Stimulated activated CD8-positive, alpha-beta memory T cell treated with anti-CD3 and anti-CD28 coated beads, Interleukin-7, amount 100 ng/mL, for 1 hour (primary cell): ENCODE data around the gene ACTL6B.
A peak's percentile ranks its signal among the peaks of the same experiment; 100 is the strongest.

Experiments used
- DNase-seq, 2 donors: peaks; one replicate each; pipeline ENCODE4 v3.0.0-alpha.2; 2020; ENCODE audit warnings: low read depth in 2 of 2

ACTL6B gene

GRCh38 chr7:100626530-100627237 is 29.6 kb downstream of the ACTL6B start:
- peak; percentile 82 to 84 for DNase-seq

DNA sequence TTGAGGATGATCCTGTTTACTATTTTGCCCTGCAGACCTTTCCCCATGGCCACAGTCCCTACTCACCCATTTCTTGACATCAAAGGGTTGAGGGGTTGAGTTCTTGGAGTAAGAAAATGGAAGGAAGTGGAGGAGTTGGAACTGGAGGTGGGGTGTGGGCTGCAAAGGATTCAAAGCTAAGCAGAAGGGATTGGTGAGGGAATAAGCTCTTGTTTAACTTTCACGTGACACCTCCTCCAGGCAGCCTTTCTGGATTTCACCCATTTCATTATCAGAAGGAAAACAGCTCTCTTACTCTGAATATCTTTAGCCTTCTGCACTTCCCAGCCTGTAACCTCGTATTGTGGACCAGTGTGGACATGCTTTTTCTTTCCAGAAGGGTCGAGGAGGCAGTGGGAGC is 30.2 kb downstream of the ACTL6B start:
- DNase-seq = no peak

GRCh38 chr7:100623951-100624824 is 32.1 kb downstream of the ACTL6B start:
- DNase-seq = no peak

DNA sequence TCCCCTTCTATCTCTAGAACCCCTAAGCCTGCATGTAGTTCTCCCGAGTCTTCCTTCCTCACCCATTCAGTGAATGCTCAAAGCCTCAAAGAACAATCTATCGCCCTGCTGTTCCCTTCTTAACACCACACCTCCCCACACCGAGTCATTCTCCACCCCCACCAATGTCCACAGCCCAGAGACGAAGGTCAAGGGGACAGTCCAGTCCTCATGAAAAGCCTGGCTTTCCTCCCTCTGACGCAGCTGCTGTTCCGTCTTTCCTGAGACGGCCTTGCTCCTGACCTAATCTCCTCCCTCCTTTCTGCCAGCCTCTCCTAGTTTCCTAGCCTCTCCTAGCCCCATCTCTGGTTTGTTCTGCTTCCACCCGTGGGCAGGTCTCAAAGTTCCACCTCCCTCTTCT is 34.7 kb downstream of the ACTL6B start:
- DNase-seq = no peak

GRCh38 chr7:100620804-100621203 is 35.4 kb downstream of the ACTL6B start:
- no peak for DNase-seq

DNA sequence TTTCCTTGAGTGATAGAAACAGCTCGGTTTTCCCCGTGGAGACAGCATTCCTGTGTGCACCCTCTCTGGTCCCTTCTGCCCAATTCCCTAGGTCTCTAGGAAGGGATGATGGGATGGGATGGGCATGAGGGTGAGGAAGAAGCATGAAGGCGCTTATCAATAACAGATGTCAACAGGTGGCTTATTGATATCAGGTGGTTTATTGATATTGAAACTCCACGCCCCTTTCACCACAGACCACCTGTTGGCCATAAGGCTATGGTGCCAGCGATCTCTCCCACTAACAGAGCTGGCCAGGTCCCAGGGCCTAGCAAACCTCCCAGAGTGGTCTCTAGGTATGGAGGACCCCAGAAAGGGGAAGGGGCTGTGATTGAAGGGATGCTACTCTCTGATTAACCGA is 36.0 kb downstream of the ACTL6B start:
- no peak for DNase-seq

- no peak for DNase-seq
These were observed 41.9 kb downstream of the ACTL6B start for GRCh38 chr7:100614308-100614861.

- no peak for DNase-seq
These were observed 42.7 kb downstream of the ACTL6B start for GRCh38 chr7:100613412-100614175.

DNA sequence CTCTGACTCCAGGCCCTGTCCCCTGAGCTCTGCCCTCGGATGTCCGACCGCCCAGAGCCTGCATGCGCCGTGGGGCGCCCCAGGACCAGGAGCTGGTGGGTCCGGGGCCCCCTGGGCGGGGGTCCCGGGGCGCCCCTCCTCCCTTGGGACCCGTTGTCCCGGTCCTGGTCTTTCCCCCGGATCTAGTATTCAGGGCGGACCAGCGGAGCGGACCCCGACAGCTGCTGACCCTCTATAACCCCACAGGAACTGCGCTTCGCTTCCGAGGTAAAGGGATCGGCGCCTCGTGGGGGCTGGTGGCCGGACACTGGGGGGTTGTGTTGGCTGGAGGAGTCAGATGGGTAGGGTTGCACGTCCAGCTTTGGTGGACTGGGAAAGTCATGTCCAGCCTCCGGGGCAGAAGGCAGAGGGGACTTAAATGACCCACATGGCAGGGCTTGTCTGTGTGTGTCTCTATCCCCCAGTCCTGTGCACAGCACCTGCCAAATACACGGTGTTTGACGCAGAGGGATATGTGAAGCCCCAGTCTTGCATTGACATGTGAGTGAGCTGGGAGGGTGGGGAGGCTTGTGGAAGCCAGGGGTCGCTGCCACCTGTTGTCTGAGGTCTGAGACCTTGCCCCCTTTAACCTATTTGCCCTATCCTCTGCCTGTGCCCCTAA is 43.4 kb downstream of the ACTL6B start:
- DNase-seq = no peak

DNA sequence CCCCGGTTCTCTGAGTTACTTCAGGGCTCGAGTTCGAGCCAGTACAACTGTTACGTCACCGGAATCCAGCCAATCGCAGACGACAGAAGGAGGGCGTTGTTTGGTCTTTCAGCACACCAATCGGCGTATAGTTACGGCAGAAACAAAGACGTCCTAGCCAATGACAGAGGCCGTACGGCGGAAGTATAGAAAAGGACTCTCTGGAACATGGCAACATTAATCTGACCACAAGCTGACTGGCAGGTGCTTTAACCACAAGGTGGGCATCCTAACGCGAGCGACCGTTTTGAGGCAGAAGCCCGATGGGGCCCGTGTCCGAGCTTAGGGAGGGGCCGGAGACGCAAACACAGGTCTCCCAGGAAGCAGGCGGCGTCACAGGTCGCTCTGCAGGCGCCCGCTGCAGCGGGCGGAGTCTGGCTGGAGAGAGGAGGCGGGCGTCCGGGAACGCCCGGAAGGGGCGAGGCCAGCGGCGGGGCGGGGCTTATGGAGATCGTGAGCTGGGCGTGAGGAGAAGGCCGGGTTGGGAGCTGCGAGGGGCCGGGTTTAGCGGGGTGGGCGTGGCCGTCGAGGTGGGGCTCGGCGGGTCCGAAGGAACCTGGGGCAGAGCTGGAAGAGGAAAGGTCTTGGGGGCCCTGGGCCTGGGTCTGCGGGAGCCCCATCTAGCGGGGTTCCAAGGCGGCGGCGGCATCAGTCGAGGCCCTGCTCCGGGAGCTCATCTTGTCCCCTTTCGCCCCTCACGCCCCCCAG is 44.1 kb downstream of the ACTL6B start, which contains the start of gene MOSPD3:
Gene MOSPD3, plus strand, starts transcription at position 558 of the 747 bp plus-strand sequence. CDS start 252 bp downstream, outside the sequence.
- peak; percentile 92 to 96 for DNase-seq

- DNase-seq = no peak
These were observed 46.3 kb downstream of the ACTL6B start for GRCh38 chr7:100609958-100610357.

DNA sequence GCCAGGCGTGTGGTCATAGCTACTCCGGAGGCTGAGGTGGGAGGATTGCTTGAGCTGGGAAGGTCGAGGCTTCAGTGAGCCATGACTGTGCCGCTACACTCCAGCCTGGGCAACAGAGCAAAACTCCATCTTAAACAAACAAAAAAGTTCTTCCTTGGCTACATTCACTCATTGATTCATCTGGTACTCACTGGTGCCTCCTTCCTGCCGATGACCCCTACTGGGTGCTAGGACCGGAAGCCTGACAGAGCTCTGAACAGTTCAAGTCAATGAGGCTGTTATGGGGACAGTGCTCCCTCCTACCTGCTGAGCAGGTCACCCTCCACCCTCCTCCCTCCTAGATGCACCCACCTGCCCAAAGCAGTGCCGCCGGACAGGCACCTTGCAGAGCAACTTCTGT is 49.1 kb downstream of the ACTL6B start:
- DNase-seq = no peak

GRCh38 chr7:100606313-100606712 is 49.9 kb downstream of the ACTL6B start:
- no peak for DNase-seq

- DNase-seq = no peak
These were observed 51.0 kb downstream of the ACTL6B start for GRCh38 chr7:100604976-100605911.

DNA sequence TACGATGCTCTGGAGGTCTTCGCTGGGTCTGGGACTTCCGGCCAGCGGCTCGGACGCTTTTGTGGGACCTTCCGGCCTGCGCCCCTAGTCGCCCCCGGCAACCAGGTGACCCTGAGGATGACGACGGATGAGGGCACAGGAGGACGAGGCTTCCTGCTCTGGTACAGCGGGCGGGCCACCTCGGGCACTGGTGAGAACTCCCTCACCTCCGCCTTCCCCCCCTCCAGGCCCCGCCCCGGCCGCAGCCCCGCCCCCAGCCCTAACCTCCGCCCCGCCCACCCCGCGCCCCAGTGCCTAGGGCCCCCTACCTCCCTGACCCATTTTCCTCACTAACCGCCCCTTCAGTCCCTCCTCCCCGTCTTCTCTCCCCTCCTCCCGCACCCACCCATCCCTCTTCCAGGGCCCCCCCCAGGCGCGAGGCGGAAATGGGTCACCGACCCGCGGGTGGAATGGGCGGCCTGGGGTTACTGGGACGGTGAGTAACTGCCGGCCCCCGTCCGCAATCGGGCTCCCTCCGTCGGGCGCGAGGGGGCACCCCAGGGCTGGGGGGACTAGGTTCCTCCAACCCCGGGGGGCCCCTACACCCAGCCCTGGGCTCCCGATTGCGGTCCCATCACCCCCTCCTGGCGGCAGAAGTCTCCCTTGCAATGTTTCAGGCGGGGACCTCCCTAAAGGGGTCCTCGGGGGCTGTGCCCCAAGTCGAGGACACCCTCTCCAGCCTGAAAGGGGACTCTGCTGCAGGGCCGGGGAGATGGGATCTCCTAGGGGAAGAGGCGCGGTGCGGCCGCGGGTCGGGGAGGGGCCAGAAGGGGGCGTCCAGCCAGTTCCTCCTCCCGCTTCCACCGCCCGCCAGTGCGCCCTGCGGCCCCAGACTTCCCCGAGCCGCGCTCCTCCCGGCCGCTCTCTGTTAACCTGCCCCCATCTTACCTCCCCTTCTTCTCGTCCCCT is 51.9 kb downstream of the ACTL6B start:
- DNase-seq = peak in 1 of 2 donors; percentile 42

- DNase-seq = no peak
These were observed 52.6 kb downstream of the ACTL6B start for GRCh38 chr7:100603726-100604027.

- no peak for DNase-seq
These were observed 53.1 kb downstream of the ACTL6B start for GRCh38 chr7:100602889-100603725.

DNA sequence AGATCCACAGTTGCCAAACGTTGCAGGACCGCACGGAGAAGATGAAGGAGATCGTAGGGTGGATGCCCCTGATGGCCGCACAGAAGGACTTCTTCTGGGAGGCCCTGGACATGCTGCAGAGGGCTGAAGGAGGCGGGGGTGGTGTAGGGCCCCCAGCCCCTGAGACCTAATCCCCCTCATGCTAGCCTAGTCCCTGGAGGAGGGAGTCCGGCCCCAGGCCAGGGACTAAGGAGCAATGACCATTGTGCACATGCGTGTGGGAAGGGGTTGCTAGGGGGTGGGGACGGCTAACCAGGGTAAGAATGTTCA is 55.6 kb downstream of the ACTL6B start:
- DNase-seq = no peak
